Measurements from ENCODE around the gene ZNF653. TPM values are rescaled to one million over a fixed set of nuclear protein-coding genes. Genes with fewer than 3 reads are reported as not detected.

The ZNF653 gene
- total RNA-seq, 3 donors from 2014 or later (not counting 1 experiment from before 2014, with no cell fraction given) = 9.9 to 15.4 (median 10.8) TPM

DNA sequence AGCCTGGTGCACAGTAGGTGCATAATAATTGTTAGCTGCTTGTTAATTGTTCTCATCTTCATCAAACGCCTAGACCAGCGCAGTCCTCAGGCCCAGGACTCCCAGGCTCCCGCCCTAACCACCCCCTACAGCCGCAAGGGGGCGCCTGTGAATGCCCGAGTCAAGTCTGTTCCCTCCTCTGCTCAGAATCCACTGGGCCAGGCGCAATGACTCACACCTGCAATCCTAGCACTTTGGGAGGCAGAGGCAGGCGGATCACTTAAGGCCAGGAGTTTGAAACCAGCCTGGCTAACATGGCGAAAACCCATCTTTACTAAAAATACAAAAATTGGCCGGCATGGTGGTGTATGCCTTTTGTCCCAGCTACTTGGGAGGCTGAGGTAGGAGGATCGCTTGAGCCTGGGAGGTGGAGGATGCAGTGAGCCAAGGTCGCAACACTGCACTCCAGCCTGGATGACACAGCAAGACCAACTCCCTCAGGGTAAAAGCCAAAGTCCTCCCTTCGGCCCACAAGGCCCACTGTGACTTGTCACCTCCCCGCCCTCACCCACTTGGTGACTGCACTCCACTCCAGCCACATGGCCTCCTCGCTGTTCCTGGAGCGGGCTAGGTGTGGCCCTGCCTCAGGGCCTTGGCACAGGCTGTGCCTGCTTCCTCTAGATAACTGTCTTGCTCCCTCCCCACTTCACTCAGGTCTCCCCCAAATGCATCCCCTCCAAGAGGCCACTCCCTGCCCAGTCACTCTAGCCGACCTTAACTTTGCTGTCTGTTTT, 9.1 kb downstream of the ZNF653 start:
- Mint-ChIP-seq H3K27ac (no peak overlapping the region), H3K9me3 (no peaks in the 10 kb centered on the region), H3K4me3 (no peak overlapping the region), H3K27me3 (ENCODE audit: low read depth in 2 of 2) (no peaks in the 10 kb centered on the region), H3K4me1 (no peaks in the 10 kb centered on the region), H3K36me3 (no peaks in the 10 kb centered on the region)
- intact Hi-C loops (cut with micrococcal nuclease) = loop anchor here (2.0 kb wide), 1 partner anchor 90 kb away; no protein-coding TSS in a partner anchor
- no peaks in the 10 kb centered on the region for H3K27me3 ChIP-seq (ENCODE audit: control insufficient read depth, insufficient read depth, low read length)
- ATAC-seq (peak; percentile 49 to 70 (median 57)), DNase-seq (peak; percentile 44 to 75)
- no peaks in the 10 kb centered on the region for H3K4me1 ChIP-seq (ENCODE audit: control insufficient read depth, insufficient read depth, low read length)
- TF ChIP-seq, protein P1, sequence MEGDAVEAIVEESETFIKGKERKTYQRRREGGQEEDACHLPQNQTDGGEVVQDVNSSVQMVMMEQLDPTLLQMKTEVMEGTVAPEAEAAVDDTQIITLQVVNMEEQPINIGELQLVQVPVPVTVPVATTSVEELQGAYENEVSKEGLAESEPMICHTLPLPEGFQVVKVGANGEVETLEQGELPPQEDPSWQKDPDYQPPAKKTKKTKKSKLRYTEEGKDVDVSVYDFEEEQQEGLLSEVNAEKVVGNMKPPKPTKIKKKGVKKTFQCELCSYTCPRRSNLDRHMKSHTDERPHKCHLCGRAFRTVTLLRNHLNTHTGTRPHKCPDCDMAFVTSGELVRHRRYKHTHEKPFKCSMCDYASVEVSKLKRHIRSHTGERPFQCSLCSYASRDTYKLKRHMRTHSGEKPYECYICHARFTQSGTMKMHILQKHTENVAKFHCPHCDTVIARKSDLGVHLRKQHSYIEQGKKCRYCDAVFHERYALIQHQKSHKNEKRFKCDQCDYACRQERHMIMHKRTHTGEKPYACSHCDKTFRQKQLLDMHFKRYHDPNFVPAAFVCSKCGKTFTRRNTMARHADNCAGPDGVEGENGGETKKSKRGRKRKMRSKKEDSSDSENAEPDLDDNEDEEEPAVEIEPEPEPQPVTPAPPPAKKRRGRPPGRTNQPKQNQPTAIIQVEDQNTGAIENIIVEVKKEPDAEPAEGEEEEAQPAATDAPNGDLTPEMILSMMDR (IDR thresholded peaks at IDR 0.05) = peak; percentile 36
- no peak overlapping the region for H3K27ac ChIP-seq (ENCODE audit: low read length)
- peaks cover 7% of the 10 kb centered on the region for H3K36me3 ChIP-seq (ENCODE audit: control insufficient read depth, insufficient read depth, low read length)
- 79% methylated on average over 16 of the region's 17 CpGs for WGBS (ENCODE audit: insufficient coverage)
- H3K4me3 ChIP-seq (ENCODE audit: low read length) = no peak overlapping the region
- no peaks in the 10 kb centered on the region for H3K9me3 ChIP-seq (ENCODE audit: control insufficient read depth, insufficient read depth, low read length)

DNA sequence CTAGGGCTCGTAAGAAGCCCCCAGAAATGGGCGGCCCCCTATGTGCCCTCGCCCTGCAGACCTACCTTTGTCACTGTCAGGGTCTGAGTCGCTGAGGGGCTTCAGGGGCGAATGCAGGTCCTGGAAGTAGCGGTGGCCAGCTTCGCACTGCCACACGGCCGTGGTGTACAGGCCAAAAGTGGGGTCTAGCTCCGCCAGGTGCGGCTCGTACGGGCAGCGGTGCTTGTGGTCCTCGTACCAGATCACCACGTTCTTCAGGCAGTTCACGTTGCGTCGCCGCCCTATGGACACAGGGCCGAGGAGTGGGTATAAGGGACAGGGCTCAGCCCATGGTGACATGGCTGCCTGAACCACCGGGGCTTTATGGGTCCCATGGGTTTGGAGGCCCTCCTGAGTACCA, 9.8 kb downstream of the ZNF653 start:
- intact Hi-C loops (cut with micrococcal nuclease) = loop anchor here (2.0 kb wide), 1 partner anchor 91 kb away; no protein-coding TSS in a partner anchor
- Mint-ChIP-seq H3K27ac (no peak overlapping the region), H3K9me3 (no peaks in the 10 kb centered on the region), H3K27me3 (ENCODE audit: low read depth in 2 of 2) (no peaks in the 10 kb centered on the region), H3K4me1 (no peaks in the 10 kb centered on the region), H3K4me3 (no peak overlapping the region), H3K36me3 (no peaks in the 10 kb centered on the region)
- no peaks in the 10 kb centered on the region for H3K27me3 ChIP-seq (ENCODE audit: control insufficient read depth, insufficient read depth, low read length)
- no peaks in the 10 kb centered on the region for H3K4me1 ChIP-seq (ENCODE audit: control insufficient read depth, insufficient read depth, low read length)
- H3K36me3 ChIP-seq (ENCODE audit: control insufficient read depth, insufficient read depth, low read length) = peaks cover 7% of the 10 kb centered on the region
- no peak for DNase-seq
- WGBS (ENCODE audit: insufficient coverage) = 98% methylated on average over 22 of the region's 22 CpGs
- no peak overlapping the region for H3K4me3 ChIP-seq (ENCODE audit: low read length)
- TF ChIP-seq, protein P1 (IDR thresholded peaks at IDR 0.05) = no peak
- no peaks in the 10 kb centered on the region for H3K9me3 ChIP-seq (ENCODE audit: control insufficient read depth, insufficient read depth, low read length)
- H3K27ac ChIP-seq (ENCODE audit: low read length) = no peak overlapping the region
- no peak for ATAC-seq

DNA sequence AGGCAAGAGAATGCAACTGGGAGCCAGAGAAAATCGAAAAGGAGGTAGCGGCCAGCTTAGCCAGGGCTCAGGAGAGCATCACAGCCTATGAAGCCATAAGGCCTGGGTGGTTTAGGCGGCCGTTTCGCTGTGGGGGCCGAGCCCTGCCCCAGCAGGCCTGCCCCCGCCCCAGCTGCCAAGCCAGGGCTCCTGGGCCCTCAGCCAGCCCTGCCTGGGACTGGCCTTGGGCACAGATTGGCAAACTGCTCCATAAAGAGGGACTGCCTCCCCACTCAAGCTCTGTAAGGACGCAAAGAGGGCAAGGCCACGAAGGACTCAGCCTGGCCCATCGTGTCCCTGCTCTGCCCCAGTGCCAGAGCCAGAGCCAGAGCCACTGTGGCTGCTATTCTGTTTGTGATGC, 10.2 kb downstream of the ZNF653 start:
- intact Hi-C loops (cut with micrococcal nuclease) = no loop called here
- Mint-ChIP-seq H3K4me1 (no peaks in the 10 kb centered on the region), H3K27ac (no peak overlapping the region), H3K27me3 (ENCODE audit: low read depth in 2 of 2) (no peaks in the 10 kb centered on the region), H3K9me3 (no peaks in the 10 kb centered on the region), H3K4me3 (no peak overlapping the region), H3K36me3 (no peaks in the 10 kb centered on the region)
- H3K9me3 ChIP-seq (ENCODE audit: control insufficient read depth, insufficient read depth, low read length) = no peaks in the 10 kb centered on the region
- H3K36me3 ChIP-seq (ENCODE audit: control insufficient read depth, insufficient read depth, low read length) = peaks cover 10% of the 10 kb centered on the region
- TF ChIP-seq, protein P1 (IDR thresholded peaks at IDR 0.05) = no peak
- no peak for ATAC-seq
- no peak for DNase-seq
- H3K27ac ChIP-seq (ENCODE audit: low read length) = no peak overlapping the region
- 98% methylated on average over 10 of the region's 10 CpGs for WGBS (ENCODE audit: insufficient coverage)
- H3K27me3 ChIP-seq (ENCODE audit: control insufficient read depth, insufficient read depth, low read length) = no peaks in the 10 kb centered on the region
- no peak overlapping the region for H3K4me3 ChIP-seq (ENCODE audit: low read length)
- no peaks in the 10 kb centered on the region for H3K4me1 ChIP-seq (ENCODE audit: control insufficient read depth, insufficient read depth, low read length)
